Parathyroid adenoma (tissue), 2 donors: ENCODE results near the gene PRSS1.
"Not testable (repeated sequence)": the region's sequence is repeated elsewhere in the genome, so short reads cannot be mapped to it uniquely, and the experiment has no call there.

ENCODE experiments used
- H2AFZ ChIP-seq: fragments of 300-600 bp; sonication (generic); one replicate; pipeline ENCODE4 v1.7.0; 2017; ENCODE audit warnings: antibody characterized with exemption, mild to moderate bottlenecking
- H3K27ac ChIP-seq: fragments of 300-600 bp; sonication (generic); one replicate; pipeline ENCODE4 v1.7.0; 2017
- H3K27me3 ChIP-seq: fragments of 300-600 bp; sonication (generic); one replicate; pipeline ENCODE4 v1.7.0; 2017; ENCODE audit warnings: low read length; ENCODE audit not compliant: control insufficient read depth, insufficient read depth
- H3K36me3 ChIP-seq: fragments of 300-600 bp; sonication (generic); one replicate; pipeline ENCODE4 v1.7.0; 2017; ENCODE audit warnings: low read length; ENCODE audit not compliant: control insufficient read depth, insufficient read depth
- H3K4me1 ChIP-seq: fragments of 300-600 bp; sonication (generic); one replicate; pipeline ENCODE4 v1.7.0; 2017; ENCODE audit warnings: control low read depth
- H3K4me2 ChIP-seq: fragments of 300-600 bp; sonication (generic); one replicate; pipeline ENCODE4 v1.7.0; 2017; ENCODE audit warnings: low read length
- H3K4me3 ChIP-seq: fragments of 300-600 bp; sonication (generic); one replicate; pipeline ENCODE4 v1.7.0; 2017; ENCODE audit warnings: low read depth, low read length
- H3K79me2 ChIP-seq: fragments of 300-600 bp; sonication (generic); one replicate; pipeline ENCODE4 v1.7.0; 2017; ENCODE audit warnings: control low read depth
- H3K9ac ChIP-seq: fragments of 300-600 bp; sonication (generic); one replicate; pipeline ENCODE4 v1.7.0; 2017; ENCODE audit warnings: mild to moderate bottlenecking
- H3K9me3 ChIP-seq: fragments of 300-600 bp; sonication (generic); one replicate; pipeline ENCODE4 v1.7.0; 2017; ENCODE audit warnings: low read length; ENCODE audit not compliant: control insufficient read depth
- TF ChIP-seq, protein P1 (sequence below): fragments of 300-600 bp; sonication (generic); IDR thresholded peaks from one replicate; pipeline ENCODE4 v1.7.0; 2017; ENCODE audit warnings: antibody characterized with exemption, mild to moderate bottlenecking
- donor health status: primary hyperparathyroidism.

PRSS1 gene

DNA sequence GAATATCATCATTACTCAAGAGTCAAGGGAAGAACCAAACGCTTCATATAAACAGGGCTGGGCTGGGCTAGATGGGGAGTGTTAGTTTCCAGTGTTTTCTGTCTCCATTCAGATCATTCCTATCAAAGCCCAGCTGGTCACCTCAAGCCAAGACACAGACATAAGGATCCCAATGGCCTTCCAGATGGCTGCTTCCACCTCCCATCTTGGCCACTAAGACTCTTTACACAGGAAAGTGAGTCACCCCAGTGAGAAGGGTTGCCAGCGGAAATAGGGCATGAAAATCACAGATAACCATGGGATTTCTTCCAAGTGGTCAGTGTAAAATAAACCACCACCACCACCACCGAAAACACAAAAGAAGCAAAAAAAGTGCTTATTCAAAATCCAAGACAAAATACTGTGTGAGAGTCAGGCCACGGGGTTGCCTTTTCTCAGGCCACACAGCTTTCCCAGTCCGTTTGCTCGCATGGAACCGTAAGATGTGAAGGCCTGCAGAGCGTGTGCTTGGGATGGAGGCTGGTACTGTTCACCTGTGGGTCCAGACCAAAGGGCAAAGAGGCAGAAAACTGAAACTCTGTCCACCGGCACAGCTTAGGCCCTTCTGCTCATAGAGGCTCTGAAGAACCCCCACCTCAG, 27.1 kb downstream of the PRSS1 start:
- TF ChIP-seq, protein P1, sequence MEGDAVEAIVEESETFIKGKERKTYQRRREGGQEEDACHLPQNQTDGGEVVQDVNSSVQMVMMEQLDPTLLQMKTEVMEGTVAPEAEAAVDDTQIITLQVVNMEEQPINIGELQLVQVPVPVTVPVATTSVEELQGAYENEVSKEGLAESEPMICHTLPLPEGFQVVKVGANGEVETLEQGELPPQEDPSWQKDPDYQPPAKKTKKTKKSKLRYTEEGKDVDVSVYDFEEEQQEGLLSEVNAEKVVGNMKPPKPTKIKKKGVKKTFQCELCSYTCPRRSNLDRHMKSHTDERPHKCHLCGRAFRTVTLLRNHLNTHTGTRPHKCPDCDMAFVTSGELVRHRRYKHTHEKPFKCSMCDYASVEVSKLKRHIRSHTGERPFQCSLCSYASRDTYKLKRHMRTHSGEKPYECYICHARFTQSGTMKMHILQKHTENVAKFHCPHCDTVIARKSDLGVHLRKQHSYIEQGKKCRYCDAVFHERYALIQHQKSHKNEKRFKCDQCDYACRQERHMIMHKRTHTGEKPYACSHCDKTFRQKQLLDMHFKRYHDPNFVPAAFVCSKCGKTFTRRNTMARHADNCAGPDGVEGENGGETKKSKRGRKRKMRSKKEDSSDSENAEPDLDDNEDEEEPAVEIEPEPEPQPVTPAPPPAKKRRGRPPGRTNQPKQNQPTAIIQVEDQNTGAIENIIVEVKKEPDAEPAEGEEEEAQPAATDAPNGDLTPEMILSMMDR = no peak
- no peak overlapping the region for H2AFZ ChIP-seq
- no peak overlapping the region for H3K9ac ChIP-seq
- no peaks in the 10 kb centered on the region for H3K9me3 ChIP-seq
- no peaks in the 10 kb centered on the region for H3K79me2 ChIP-seq
- no peaks in the 10 kb centered on the region for H3K4me1 ChIP-seq
- H3K27me3 ChIP-seq = no peaks in the 10 kb centered on the region
- no peak overlapping the region for H3K4me3 ChIP-seq
- H3K4me2 ChIP-seq = no peak overlapping the region
- H3K36me3 ChIP-seq = no peaks in the 10 kb centered on the region
- no peak overlapping the region for H3K27ac ChIP-seq

- not testable (repeated sequence) for H3K9me3 ChIP-seq, H3K79me2 ChIP-seq, H3K4me2 ChIP-seq, H3K27ac ChIP-seq, H3K4me3 ChIP-seq, H3K4me1 ChIP-seq, H3K9ac ChIP-seq, H3K36me3 ChIP-seq, H2AFZ ChIP-seq, H3K27me3 ChIP-seq
These were observed 27.6 kb downstream of the PRSS1 start for GRCh38 chr7:142776845-142777225.

- no peak overlapping the region for H3K4me2 ChIP-seq
- TF ChIP-seq, protein P1 = no peak
These were observed 28.0 kb downstream of the PRSS1 start for GRCh38 chr7:142777318-142777717.

DNA sequence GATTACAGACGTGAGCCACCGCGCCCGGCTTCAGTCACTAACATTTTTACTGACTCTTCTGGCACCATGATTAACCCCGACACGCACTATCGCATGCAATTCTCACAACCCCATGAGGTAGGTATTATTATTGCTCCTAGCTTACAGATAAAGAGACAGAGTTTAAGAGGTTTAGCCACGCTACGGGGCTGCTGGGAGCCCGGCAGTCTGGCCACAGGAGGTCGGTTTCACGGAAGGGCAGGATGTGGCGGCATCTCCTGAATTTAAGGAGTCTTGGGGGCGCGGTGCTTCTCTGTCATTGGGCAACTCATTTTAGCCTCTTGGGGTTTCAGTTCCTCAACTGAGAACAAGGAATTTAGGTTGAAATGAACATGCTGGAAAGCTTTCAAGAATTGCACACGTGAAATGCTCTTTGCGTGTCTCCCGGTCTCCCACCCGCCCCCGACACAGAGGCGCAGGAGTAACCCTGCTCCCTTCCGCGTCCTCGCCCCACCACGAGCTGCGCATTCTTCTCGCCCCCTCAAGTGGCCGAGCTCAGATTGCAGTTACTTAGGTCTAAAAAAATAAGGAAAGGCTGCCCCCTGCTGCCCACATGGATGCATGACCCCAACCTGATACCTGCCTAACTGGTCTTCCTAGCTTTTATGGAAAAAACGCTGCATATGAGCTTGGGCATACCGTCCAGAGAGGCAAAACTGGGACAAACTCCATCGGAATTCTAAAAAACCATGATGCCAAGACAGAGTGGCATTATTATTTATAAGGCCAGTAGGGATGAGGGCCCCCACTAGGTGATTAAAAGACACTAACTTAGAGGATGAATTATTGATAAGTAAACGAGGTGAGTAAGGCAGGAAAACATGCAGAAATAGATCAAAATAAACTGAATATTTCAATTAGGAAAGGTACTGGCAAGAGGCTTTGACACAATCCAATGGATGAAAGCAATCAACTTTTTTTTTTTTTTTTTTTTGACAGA, 33.9 kb downstream of the PRSS1 start:
- H3K9me3 ChIP-seq = no peaks in the 10 kb centered on the region
- peak overlapping the region; percentile 66 for H3K4me2 ChIP-seq
- no peaks in the 10 kb centered on the region for H3K27me3 ChIP-seq
- no peaks in the 10 kb centered on the region for H3K4me1 ChIP-seq
- TF ChIP-seq, protein P1 = peak; percentile 95
- H3K9ac ChIP-seq = no peak overlapping the region
- no peaks in the 10 kb centered on the region for H3K79me2 ChIP-seq
- H3K27ac ChIP-seq = no peak overlapping the region
- no peak overlapping the region for H3K4me3 ChIP-seq
- H2AFZ ChIP-seq = peak overlapping the region; percentile 69
- H3K36me3 ChIP-seq = no peaks in the 10 kb centered on the region

More at GRCh38 chr7:142777318-142777717, 28.0 kb downstream of the PRSS1 start:
- Histone ChIP-seq H3K27me3 (no peaks in the 10 kb centered on the region), H3K4me1 (no peaks in the 10 kb centered on the region), H3K4me3 (no peak overlapping the region), H3K36me3 (no peaks in the 10 kb centered on the region), H3K79me2 (no peaks in the 10 kb centered on the region), H3K9ac (no peak overlapping the region), H2AFZ (no peak overlapping the region), H3K9me3 (no peaks in the 10 kb centered on the region), H3K27ac (no peak overlapping the region)

- Histone ChIP-seq H2AFZ (no peak overlapping the region), H3K79me2 (no peaks in the 10 kb centered on the region), H3K4me1 (no peaks in the 10 kb centered on the region), H3K4me3 (no peak overlapping the region), H3K36me3 (no peaks in the 10 kb centered on the region), H3K9me3 (no peaks in the 10 kb centered on the region), H3K4me2 (no peak overlapping the region), H3K27me3 (no peaks in the 10 kb centered on the region), H3K27ac (no peak overlapping the region), H3K9ac (no peak overlapping the region)
- TF ChIP-seq, protein P1 = no peak
These were observed 34.8 kb downstream of the PRSS1 start for GRCh38 chr7:142784096-142784495.
